ENCODE data around the gene DUOX1.

The DUOX1 gene

GRCh38 chr15:45126535-45127158 lies 3.1 kb upstream of the DUOX1 start:
- no peak overlapping the region for H3K4me3 ChIP-seq (ENCODE audit: low read depth, low read length)
- peak; percentile 41; the same call in 1 of the 2 replicates for TF ChIP-seq CTCF (IDR thresholded peaks at IDR 0.05; ENCODE audit: low read depth, low read length)

- no peak for TF ChIP-seq CTCF (IDR thresholded peaks at IDR 0.05; ENCODE audit: low read depth, low read length)
- no peak overlapping the region for H3K4me3 ChIP-seq (ENCODE audit: low read depth, low read length)
These were observed 689 bp upstream of the DUOX1 start for GRCh38 chr15:45128971-45129639.

GRCh38 chr15:45130291-45131000 lies 652 bp downstream of the DUOX1 start:
- no peak overlapping the region for H3K4me3 ChIP-seq (ENCODE audit: low read depth, low read length)
- no peak for TF ChIP-seq CTCF (IDR thresholded peaks at IDR 0.05; ENCODE audit: low read depth, low read length)

GRCh38 chr15:45131510-45131909 lies 1.7 kb downstream of the DUOX1 start:
- no peak for TF ChIP-seq CTCF (IDR thresholded peaks at IDR 0.05; ENCODE audit: low read depth, low read length)
- H3K4me3 ChIP-seq (ENCODE audit: low read depth, low read length), result no peak overlapping the region

- TF ChIP-seq CTCF (IDR thresholded peaks at IDR 0.05; ENCODE audit: low read depth, low read length), result no peak
- H3K4me3 ChIP-seq (ENCODE audit: low read depth, low read length), result no peak overlapping the region
These were observed 3.2 kb downstream of the DUOX1 start for GRCh38 chr15:45132844-45133560.

- TF ChIP-seq CTCF (IDR thresholded peaks at IDR 0.05; ENCODE audit: low read depth, low read length), result no peak
- H3K4me3 ChIP-seq (ENCODE audit: low read depth, low read length), result no peak overlapping the region
These were observed 3.7 kb downstream of the DUOX1 start for GRCh38 chr15:45133561-45133920.

Data from WI38 (cell line).